HG03064 (cell line): ENCODE data around the gene GRPEL2.

Source experiments
- ATAC-seq: cut with Tn5 transposase; IDR thresholded peaks from one replicate; pipeline ENCODE4 v1.9.1; 2021; ENCODE audit warnings: low read depth; ENCODE audit not compliant: unreplicated experiment

GRPEL2 gene

GRCh38 chr5:149355688-149356087, 10.4 kb downstream of the GRPEL2 start:
- no peak for ATAC-seq

- no peak for ATAC-seq
Observed at GRCh38 chr5:149356391-149356790, 11.1 kb downstream of the GRPEL2 start.

GRCh38 chr5:149357370-149358293, 12.3 kb downstream of the GRPEL2 start, which contains the start of gene PCYOX1L:
TSS of gene PCYOX1L (plus strand) at chr5:149358046. CDS start at chr5:149358069, 23 bp downstream.
- ATAC-seq, result peak; percentile 99

GRCh38 chr5:149358294-149358651, 13.0 kb downstream of the GRPEL2 start:
- peak; percentile 10 for ATAC-seq

- no peak for ATAC-seq
Observed at GRCh38 chr5:149358868-149359495, 13.7 kb downstream of the GRPEL2 start.

- no peak for ATAC-seq
Observed at GRCh38 chr5:149360272-149360671, 15.0 kb downstream of the GRPEL2 start.

GRCh38 chr5:149362541-149362940, 17.2 kb downstream of the GRPEL2 start:
- no peak for ATAC-seq

GRCh38 chr5:149363358-149363757, 18.1 kb downstream of the GRPEL2 start:
- no peak for ATAC-seq

- no peak for ATAC-seq
Observed at GRCh38 chr5:149363936-149364335, 18.6 kb downstream of the GRPEL2 start.

- no peak for ATAC-seq
Observed at GRCh38 chr5:149364719-149365118, 19.4 kb downstream of the GRPEL2 start.

GRCh38 chr5:149365418-149365817, 20.1 kb downstream of the GRPEL2 start:
- no peak for ATAC-seq

GRCh38 chr5:149366169-149366729, 20.9 kb downstream of the GRPEL2 start:
- no peak for ATAC-seq

- ATAC-seq, result peak; percentile 58
Observed at GRCh38 chr5:149367249-149367971, 22.1 kb downstream of the GRPEL2 start.

- no peak for ATAC-seq
Observed at GRCh38 chr5:149367972-149368645, 22.8 kb downstream of the GRPEL2 start.

GRCh38 chr5:149370878-149371277, 25.6 kb downstream of the GRPEL2 start:
- ATAC-seq, result no peak

- peak; percentile 68 for ATAC-seq
Observed at GRCh38 chr5:149371296-149371962, 26.1 kb downstream of the GRPEL2 start.

GRCh38 chr5:149372076-149372795, 26.9 kb downstream of the GRPEL2 start:
- no peak for ATAC-seq

- no peak for ATAC-seq
Observed at GRCh38 chr5:149372932-149373331, 27.6 kb downstream of the GRPEL2 start.

- ATAC-seq, result no peak
Observed at GRCh38 chr5:149374303-149374702, 29.0 kb downstream of the GRPEL2 start.
